GM21381 (cell line): ENCODE data around the gene MRPS18B.
A peak's percentile ranks its signal among the peaks of the same experiment; 100 is the strongest.

Experiments used
- ATAC-seq: cut with Tn5 transposase; IDR thresholded peaks from one replicate; pipeline ENCODE4 v1.9.1; 2021; ENCODE audit warnings: mild to moderate bottlenecking, moderate library complexity; ENCODE audit not compliant: unreplicated experiment

Gene MRPS18B

DNA sequence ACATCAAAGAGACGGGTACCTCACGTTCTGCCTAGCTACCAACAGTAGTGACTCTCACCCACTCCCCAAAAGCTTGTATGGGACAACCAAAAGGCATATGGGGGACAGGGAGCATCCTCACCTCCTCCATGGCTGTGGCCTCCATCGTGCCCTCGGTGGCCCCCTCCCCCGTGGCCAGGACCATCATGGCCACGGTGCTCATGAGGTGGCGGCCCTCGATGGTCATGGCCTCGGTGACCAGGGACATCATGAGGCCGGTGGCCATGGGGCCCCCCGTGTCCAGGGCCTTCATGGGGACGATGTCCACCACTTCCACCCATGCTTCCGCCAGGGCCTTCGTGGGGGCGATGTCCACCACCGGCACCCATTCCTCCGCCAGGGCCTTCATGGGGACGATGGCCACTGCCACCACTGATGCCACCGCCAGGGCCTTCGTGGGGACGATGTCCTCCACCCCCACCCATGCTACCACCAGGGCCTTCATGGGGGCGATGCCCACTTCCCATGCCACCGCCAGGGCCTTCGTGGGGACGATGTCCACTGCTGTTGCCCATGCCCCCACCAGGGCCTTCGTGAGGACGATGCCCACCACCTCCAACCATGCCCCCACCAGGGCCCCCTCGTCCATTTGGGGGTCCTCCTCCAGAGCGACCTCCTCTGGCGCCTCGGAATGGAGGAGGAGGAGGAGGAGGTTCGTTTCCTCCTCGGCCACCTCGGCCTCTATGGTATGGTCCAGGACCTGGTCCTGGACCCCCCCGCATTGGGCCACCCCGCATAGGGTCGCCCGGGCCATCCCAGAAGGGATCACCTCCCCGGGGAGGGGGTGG lies 15.6 kb upstream of the MRPS18B start:
- ATAC-seq, result no peak

DNA sequence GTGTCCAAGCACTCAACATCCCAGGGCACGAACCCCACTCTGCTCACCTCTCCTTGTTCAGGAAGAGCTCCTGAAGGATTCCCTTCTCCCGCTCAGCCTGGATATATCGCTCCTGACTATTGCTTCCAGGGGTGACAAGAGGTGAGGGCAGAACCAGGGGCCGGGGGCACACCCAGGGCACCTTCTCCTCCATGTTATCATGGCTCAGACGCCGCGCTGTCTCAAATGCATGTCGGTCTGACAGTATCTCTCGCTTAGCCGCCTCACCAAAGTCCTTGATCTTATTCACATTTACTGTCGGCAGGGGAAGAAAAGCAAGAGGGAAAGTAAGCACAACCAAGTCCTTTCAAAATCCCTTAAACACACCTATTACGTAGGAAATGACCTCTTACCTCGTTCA lies 13.7 kb upstream of the MRPS18B start:
- ATAC-seq, result no peak

DNA sequence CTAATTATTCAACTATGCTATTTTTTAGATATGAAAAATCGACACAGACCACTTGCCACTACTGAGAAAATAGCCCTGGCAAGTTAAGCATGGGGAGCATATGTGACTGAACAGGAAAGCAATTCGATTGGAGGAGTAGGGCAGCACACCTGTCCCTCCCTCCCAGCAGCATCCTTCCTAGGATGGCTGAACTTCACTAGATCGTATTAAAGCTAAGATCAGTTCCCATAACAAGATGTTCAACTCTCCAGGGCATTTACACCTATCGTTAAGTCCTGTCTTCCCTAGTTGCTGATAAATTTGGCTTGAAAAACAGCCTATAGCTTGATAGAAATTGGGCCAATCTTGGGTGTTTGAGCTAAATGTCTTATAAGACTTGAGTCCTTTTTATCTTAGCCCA lies 7.6 kb upstream of the MRPS18B start:
- no peak for ATAC-seq

DNA sequence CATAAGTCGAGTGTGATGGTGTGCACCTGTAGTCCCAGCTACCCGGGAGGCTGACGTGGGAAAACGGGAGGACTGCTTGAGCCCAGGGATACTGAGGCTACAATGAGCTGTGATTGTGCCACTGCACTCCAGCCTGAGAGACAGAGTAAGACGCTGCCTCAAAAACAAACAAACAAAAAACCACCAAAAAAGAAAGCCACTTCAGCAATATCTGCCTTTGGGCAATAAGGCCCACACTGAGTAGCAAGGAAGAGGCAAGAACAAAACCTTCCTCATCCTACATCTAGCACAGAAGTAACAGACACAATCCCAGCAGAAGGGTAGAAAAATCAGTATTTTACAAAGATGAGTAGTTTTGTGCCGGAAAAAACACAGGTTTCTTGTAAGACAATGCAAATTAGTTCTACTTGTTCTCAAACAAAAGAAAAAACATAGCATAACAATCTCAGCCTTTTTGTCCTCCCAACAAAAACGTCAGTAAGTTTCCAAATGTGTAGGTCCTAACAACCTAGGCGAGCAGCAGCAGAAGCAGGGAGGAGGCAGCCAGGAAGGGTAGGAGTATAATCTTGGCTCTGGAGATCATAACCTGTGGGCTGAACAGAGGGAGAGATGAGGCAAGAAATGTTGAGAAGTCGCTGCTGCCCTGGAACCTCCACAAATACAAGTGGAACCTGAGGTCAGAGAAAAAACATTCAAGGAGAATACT lies 6.3 kb upstream of the MRPS18B start:
- no peak for ATAC-seq

DNA sequence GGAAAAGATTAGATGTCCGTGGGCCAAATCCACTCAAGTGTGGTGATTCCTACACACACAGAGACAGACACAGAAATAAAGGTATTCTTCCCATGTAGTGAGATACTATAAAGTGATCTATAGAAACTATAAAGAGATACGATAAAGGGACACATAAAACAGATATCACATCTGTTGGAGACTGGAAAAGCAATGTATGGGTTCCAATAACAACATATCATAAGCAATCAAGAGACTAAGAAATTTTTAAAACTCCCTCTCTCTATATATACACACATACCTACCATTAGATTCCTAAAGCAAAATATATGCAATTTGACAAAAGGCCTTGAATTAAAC lies 5.8 kb upstream of the MRPS18B start:
- ATAC-seq, result no peak

DNA sequence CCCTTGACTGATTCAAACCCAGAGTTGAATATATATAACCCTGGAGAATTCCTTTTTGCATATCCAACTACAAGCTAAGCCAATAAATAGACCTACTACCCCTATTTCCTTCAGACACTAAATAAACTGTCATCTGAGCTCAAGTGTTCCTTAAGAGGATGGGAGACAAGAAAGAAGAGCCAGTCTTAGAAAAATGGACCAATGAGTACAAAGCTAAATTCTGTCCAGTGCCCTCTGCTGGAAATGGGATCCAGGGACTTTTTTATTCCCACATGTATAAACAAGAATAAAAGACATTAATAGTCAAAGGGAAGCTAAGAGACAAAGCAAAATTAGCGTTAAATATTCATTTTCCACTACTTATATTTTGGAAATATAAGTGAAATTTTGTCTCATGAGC lies 5.4 kb upstream of the MRPS18B start:
- ATAC-seq, result no peak

DNA sequence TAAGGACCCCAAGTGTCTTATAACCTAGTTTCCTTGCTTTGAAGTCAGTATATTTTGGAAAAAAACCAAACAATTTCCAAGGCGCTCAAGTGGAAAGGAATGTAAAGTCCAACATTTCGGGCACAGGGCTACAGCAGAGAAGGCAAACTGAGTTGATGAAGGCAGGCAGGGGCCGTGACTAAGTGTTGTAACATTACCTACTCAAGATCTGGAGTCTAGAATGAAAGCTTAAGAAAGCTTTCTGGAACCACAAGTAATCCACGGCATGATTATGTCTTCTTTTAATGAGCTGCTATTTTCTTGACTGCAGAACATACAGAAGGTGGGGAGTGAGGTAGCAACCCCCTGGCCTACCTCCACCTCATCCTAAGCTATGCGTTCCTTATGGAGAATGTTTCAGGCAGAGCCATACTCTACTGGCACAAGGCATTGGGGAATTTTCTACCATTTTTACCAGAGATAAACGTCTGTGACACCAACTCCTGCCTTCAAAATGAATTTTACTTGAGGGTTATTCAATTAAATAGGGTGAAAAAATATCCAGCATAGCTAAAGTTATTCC lies 4.9 kb upstream of the MRPS18B start:
- ATAC-seq, result no peak

DNA sequence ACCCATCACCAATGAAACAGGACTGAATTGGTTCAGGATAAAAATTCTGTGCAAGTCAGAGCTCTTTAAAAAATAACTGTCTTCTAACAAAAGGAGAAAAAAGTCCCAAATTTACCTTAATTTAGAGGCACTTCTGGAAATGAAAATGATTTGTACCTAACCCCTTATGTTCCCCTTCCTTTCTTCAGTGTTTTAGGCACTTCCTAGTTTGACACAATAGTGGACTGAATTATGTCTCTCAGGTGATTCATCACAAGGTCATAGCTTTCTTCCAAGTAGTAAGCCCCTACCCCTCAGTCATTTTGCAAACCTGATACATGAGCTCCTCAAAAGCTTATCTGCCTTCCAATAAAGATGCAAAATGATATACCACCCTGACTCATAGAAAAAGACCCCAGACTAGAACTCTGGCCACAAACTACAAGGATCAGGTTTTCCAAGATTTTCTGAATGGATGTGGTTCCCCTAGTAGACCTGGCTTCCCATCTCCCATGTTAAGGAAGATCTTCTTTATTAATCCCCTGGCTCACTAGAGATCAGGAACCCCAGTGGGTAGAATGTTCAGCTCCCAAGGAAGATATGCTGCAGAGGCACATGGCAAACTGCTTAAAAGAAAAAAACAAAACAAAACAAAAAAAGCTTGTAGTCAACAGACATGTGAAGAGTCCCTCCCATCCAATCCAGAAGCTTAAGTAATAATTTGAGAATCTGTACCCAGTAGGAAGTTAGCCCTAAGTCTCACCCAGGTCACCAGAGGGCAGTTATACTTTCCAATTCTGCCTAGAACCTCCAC lies 4.2 kb upstream of the MRPS18B start:
- no peak for ATAC-seq

DNA sequence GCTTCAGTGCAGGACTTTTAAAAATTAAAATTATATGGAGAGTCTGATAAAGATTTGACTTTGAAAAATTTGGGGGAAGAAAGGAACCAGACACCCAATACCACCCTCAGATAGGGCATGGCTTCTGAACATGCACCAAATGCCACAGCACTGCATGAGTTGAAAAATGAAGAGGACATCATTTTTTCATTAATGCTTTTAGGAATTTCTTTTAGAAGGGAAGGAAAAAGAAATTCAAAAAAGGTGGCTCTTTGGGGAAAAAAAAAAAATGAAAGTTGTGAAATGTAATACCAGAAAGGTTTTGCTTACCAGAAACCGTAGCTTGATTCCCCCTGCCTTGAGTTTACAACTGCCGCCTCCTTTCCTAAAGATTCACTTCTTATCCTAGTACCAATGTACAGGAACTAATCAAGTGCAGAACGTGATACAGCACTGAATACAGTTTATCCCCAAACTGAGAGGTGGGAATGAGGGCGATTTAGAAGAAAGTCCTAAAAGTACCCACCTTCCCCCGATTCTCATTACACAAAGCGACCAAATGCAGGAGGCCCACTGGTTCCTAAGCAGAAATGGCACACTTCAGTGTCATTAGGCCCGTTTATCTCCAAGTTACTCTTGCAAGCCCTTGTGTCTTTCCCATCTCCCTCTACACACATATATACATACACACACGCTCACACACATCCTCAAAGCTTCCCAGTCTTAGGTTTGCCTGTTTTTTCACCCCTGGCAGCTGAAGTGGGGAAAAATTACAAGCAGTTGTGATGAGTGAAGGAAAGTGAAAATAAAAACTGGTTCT lies 3.4 kb upstream of the MRPS18B start:
- ATAC-seq, result no peak

DNA sequence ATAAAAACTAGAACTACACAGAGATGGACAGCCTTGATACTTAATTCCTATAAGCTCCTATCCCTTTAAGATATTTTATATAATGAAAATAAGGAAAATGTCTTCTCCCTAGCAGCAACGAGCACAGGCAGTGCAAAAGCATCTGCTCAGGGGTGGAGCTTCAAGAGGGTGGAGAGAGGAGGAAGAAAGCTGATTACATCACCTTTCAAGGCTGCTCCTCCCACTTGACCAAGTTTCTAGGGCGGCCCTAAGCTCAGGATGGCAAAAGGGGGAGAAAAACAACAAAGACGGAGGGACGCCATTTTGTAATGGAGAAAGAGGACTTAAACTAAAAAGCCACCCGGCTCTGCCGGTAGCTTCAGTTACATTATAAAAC lies 2.8 kb upstream of the MRPS18B start:
- peak; percentile 34 for ATAC-seq

DNA sequence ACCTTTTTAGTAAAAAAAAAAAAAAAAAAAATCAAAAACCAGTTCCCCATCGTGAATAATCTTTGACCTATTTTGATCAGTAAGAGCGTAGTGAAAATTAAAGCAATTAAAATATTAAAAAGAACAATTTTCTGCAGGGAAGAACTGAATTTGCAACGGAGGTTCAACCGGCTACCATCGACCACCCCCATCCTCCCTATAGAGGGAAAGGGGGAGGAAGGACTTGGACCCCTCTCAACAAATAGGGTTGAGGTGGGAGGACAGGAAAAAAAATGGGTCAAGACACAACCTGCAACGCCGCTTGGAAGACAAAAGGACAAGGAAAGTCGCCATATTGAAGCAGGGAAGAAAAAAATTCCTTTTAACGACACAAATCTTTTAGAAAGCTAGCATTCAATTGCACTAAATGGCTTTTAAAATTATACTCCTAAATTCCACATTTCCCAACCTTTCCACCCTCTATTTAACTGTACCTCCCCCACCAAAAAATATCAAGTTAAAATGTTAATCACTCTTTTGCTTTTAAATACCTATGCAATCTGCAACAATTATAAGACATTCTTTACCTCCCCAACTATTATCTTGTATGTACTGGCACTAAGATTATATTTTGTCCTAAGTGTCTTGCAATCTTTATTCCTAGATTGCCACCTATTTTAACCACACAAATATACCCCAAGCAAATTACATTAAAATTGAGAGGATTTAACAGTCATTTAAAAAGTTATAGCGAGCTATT lies 2.3 kb upstream of the MRPS18B start:
- ATAC-seq, result no peak

DNA sequence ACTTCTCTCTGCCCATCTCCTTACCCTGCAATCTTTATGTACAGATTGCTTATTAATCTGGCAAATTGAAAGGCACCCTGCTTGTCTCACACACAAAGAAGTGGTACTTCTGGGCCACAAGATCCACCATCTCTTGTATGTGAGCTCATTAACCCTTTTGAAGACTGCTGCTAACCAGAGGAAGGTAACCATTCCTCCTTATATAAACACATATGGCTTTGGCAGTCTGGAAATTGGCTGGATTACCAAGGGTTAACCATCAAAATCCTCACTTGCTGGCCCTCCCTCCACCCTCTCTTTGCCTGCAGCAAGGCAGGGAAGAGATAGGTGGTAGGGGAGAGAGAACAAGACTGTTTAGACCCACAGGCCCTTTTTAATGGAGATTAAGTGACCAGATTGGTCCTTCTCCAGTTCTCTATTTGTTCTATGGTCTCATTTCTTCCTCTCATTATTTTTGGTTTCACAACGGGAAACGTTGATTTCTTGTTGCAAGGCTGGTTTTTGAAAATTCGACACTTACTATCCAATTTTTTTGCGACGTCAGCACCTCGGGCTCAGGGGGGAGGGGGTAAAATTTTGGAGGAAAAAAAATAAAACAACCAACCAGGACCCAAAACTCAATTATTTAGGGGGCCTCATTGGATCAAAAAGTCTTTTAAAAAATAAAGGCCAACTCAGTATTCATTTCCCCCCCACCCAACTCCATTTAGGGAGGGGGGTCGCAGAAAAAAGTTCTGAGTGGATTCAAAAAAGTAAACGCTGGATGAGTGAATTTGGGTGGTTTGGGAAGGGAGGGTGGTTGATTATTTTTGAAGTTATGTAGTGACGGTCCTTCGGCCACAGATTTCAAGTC lies 1.5 kb upstream of the MRPS18B start:
- no peak for ATAC-seq

DNA sequence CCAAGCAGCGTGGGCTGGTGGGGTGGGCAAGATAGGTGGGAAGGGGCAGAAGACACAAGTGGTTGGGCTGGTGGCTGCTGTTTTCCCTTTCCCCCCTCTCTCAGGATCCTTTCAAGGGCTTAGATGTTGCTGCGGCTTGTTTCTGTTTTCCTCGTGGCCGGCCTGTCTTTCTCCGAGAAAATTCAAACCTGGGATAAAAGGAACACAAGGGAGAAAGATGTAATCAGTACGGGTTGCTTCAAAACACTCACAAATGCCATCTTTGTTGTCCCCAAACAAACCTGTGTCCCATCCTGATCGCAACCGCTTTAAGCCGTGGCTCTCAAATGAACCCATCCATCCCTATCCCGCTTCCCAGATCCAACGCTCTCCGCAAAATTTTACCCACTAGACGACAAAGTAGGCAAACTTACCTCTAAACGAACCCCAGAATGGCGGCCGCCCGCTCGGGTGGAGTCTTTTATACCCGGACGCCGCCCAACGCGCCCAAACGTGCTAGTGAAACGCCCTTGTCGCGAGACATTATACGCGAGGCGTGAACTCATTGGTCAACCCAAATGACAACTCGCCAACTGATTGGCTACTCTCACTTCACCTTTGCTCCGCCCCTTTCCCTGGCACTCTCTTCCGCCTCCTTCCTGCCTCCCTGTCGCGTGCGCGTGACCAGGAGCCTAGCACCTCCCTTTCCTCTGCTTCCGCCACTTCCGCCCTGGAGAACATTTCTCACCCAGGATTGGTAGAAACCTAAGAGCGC lies 652 bp upstream of the MRPS18B start, which contains the start of gene PPP1R10:
PPP1R10 (minus strand) TSS at position 433 of the 754 bp plus-strand sequence. CDS start 7,299 bp downstream, outside the sequence.
- peak; percentile 80 for ATAC-seq

DNA sequence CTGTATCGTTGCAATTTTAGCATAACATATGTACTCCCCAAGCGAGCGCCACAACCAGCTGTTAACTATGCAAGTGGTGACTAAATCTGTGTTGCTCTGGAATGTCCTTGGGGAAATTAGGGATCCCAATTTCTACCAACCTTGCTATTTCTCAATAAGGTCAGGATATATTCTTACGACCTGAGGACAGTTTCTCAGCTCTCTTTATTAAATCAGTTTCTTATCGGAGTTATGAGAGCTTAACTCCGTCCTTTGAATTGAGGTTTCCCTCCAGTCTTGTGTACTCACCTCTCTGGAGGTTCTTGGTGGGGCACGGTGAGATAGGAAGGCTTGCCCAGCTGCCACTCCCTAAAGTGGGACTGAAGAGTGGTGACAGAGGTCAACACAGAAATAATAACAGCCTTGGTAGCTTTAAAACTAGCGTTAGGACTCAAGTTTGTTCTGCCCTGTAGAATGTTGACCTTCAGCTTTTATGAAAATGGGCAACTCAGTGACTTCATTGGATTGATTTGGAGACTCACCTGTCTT lies 694 bp downstream of the MRPS18B start:
- ATAC-seq, result no peak

DNA sequence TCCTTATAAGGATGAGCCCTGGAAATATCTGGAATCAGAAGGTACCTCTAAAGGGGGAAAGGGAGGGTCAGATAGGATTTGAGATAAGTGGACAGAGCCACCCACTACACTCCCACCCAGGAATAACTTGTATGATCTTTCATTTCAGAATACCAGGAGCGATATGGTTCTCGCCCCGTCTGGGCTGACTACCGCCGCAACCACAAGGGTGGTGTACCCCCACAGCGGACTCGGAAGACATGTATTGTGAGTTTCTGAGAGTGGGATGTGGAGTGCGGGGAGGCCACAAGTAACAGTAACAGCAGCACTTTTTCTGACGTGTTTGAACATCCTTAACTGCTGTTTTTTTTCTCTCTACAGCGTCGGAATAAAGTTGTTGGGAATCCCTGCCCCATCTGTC lies 1.9 kb downstream of the MRPS18B start:
- no peak for ATAC-seq

DNA sequence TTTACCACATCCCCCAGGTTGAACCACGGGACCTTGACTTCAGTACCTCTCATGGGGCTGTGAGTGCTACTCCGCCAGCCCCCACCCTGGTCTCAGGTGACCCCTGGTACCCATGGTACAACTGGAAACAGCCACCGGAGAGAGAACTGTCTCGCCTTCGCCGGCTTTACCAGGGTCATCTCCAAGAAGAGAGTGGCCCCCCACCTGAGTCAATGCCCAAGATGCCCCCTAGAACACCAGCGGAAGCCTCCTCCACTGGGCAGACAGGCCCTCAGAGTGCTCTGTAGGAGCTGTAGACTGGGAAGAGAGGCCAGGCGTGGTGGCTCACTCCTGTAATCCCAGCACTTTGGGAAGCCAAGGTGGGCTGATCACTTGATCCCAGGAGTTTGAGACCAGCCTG lies 7.9 kb downstream of the MRPS18B start:
- no peak for ATAC-seq

DNA sequence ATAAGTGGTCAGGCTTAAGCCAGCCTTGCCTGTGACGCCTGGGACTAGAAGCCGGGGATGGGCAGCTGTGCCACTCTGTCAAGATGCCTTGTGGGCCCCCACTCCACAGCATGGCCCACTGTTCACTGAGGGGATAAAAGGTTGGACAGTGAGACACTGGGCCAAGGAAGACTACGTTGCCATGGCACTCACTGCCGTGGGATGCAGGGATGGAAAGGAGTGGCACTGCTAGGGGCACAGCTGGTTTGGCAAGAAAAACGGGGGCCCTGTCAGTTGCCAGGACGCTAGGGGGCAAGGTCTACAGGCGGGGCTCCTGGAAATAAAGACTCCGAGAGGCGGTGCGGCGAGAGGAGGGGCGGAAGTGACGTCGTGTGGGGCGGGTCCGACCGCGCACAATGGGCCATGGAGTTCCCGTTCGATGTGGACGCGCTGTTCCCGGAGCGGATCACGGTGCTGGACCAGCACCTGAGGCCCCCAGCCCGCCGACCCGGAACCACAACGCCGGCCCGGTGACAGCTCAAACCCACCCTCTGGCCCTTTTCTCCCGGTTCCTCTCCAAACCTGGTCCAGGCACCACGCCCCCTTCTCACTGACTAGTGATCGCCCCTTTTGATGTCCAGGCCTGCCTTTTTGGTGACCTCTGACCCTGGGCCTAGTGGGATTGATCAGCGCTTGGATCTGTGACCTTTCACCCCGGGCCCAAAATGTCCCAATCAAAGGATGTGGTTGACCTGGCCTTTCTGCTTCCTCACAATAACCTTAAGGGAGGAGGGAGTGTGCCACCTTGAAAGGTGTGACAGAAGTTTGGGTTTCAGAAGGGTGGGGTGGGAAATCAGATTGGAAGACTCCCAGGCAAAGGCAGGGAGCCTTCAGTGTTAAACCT lies 9.1 kb downstream of the MRPS18B start, which contains the start of gene ATAT1:
ATAT1 (plus strand) TSS at position 391 of the 883 bp plus-strand sequence.
- peak; percentile 81 for ATAC-seq
